22Rv1 (cell line): Measurements from ENCODE around the gene ERICH2.

Experiments
- H3K27ac ChIP-seq: fragments of 450-650 bp; 2 replicates; pipeline ENCODE4 v1.5.1; 2017
- CTCF ChIP-seq: fragments of 450-650 bp; IDR thresholded peaks from 2 replicates; pipeline ENCODE4 v1.5.1; 2017; ENCODE audit warnings: mild to moderate bottlenecking
- ZFX ChIP-seq: fragments of 450-650 bp; IDR thresholded peaks from 2 replicates; pipeline ENCODE4 v1.6.1; 2017; ENCODE audit warnings: antibody characterized with exemption, borderline replicate concordance

The ERICH2 gene

DNA sequence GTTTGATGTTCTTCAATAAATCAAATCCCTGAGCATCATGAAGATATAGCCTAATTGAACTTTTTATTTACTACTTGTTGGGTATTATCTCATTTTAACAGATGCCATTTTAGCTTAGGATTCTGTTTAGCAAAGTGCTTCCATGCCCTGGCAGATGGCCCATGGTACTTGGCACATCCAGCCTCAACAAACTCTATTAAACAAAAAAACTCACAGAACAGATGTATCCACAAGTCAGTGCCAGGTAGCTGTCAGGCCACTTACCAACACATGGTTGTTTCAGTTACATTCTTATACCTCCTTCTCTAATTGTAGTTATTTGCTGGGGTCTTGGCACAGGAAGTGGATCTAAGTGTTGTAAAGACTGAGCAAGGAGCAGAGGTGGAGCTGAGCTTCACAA lies 76.1 kb downstream of the ERICH2 start:
- TF ChIP-seq CTCF, result no peak
- no peak for TF ChIP-seq ZFX
- no peak overlapping the region for H3K27ac ChIP-seq

DNA sequence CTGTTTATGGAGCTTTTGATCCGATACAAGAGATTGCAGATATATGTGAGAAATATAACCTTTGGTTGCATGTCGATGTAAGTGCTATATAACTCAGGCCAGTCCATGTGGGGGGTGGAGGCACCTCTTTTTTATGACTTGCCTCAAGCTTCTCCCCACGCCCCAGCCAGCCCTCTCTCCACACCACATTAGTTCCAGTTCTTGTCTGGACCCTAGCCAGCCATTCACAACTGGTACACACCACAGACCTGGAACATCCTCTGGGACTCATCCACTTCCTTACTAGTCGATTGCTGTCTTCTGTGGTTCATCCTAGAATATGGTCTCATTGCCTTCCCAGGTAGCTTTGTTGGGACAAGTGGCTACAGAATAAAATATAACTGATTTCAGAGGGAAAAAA lies 77.5 kb downstream of the ERICH2 start:
- TF ChIP-seq ZFX (no peak), CTCF (no peak)
- H3K27ac ChIP-seq, result no peak overlapping the region
